Activated CD8-positive, alpha-beta T cell treated with anti-CD3 and anti-CD28 coated beads for 36 hours (primary cell): ENCODE results near the gene S100A14. TPM values are rescaled to one million over a fixed set of nuclear protein-coding genes. Genes with fewer than 3 reads are reported as not detected.

ENCODE experiments used
- ATAC-seq: fragments of 200-7000 bp; cut with Tn5 transposase; one replicate; pipeline ENCODE4 v1.10.0; 2021; ENCODE audit warnings: mild to moderate bottlenecking, moderate library complexity
- CTCF ChIA-PET: fragments of 350-600 bp; sonication (Branson Sonifier 250); formaldehyde crosslinking; loops from one replicate; lab custom pipeline; 2021; ENCODE audit warnings: antibody characterized with exemption; lab: Charles Lee
- POLR2A ChIA-PET: fragments of 350-600 bp; sonication (Branson Sonifier 250); formaldehyde crosslinking; loops from one replicate; lab custom pipeline; 2021; ENCODE audit warnings: antibody characterized with exemption; lab: Charles Lee
- DNase-seq: peaks from one replicate; pipeline ENCODE4 v3.0.0-alpha.2; 2020
- H3K27ac Mint-ChIP-seq: one replicate; pipeline ENCODE4 v1.8.0; 2021; ENCODE audit warnings: mild to moderate bottlenecking, mixed read lengths
- H3K27me3 Mint-ChIP-seq: one replicate; pipeline ENCODE4 v1.8.0; 2021; ENCODE audit warnings: mixed read lengths
- H3K36me3 Mint-ChIP-seq: one replicate; pipeline ENCODE4 v1.8.0; 2021; ENCODE audit warnings: low read depth, mixed read lengths
- H3K4me1 Mint-ChIP-seq: one replicate; pipeline ENCODE4 v1.8.0; 2021; ENCODE audit warnings: low read depth, mixed read lengths
- H3K4me3 Mint-ChIP-seq: one replicate; pipeline ENCODE4 v1.8.0; 2021; ENCODE audit warnings: mild to moderate bottlenecking, moderate library complexity, mixed read lengths
- H3K9me3 Mint-ChIP-seq: one replicate; pipeline ENCODE4 v1.8.0; 2021; ENCODE audit warnings: mixed read lengths
- CTCF ChIP-seq: fragments of 200-600 bp; IDR thresholded peaks from one replicate; pipeline ENCODE4 v1.8.0; 2022; ENCODE audit warnings: antibody characterized with exemption, mild to moderate bottlenecking
- intact Hi-C: fragments of 100-400 bp; cut with micrococcal nuclease; formaldehyde crosslinking; loops from one replicate; pipeline ENCODE4 v1.10.0; 2022
- total RNA-seq, 2 experiments: library from RNA; stranded (reverse); gene quantifications; one replicate each; pipeline ENCODE4 v1.2.3, GENCODE V29; 2021

S100A14 gene
- total RNA-seq, 2 experiments from 2014 or later, result not detected

GRCh38 chr1:153568367-153569099 is 47.6 kb downstream of the S100A14 start:
- peak; percentile 90 for DNase-seq
- CTCF ChIA-PET, result interaction anchor here (0.7 to 7.7 kb wide), 32 partner anchors 9 to 103 kb away, joined by 3 to 191 read pairs (median 4); partner anchors contain the start of genes CHTOP, ILF2, S100A14 and S100A4
- TF ChIP-seq CTCF, result peak; percentile 99
- Mint-ChIP-seq H3K27me3 (no peaks in the 10 kb centered on the region), H3K27ac (peak overlapping the region; percentile 63), H3K4me3 (peak overlapping the region; percentile 29), H3K4me1 (peaks cover 55% of the 10 kb centered on the region), H3K9me3 (no peaks in the 10 kb centered on the region), H3K36me3 (no peaks in the 10 kb centered on the region)
- peak; percentile 32 for ATAC-seq
- POLR2A ChIA-PET, result interaction anchor here (0.8 to 6.3 kb wide), 7 partner anchors 9 to 56 kb away, joined by 3 to 80 read pairs (median 3); partner anchors contain the start of genes S100A4 and S100A6
- intact Hi-C loops, result loop anchor here (2.0 kb wide), 1 partner anchor 36 kb away; no protein-coding TSS in a partner anchor

- no peak for TF ChIP-seq CTCF
- DNase-seq (peak; percentile 86), ATAC-seq (peak; percentile 25)
- ChIA-PET POLR2A (interaction anchor here (0.8 to 6.3 kb wide), 7 partner anchors 8 to 56 kb away, joined by 3 to 80 read pairs (median 3); partner anchors contain the start of genes S100A4 and S100A6), CTCF (interaction anchor here (0.7 to 7.7 kb wide), 30 partner anchors 9 to 104 kb away, joined by 3 to 191 read pairs (median 4); partner anchors contain the start of genes CHTOP, ILF2, S100A14 and S100A4)
- Mint-ChIP-seq H3K27me3 (no peaks in the 10 kb centered on the region), H3K9me3 (no peaks in the 10 kb centered on the region), H3K27ac (peak overlapping the region; percentile 37), H3K36me3 (no peaks in the 10 kb centered on the region), H3K4me1 (peaks cover 48% of the 10 kb centered on the region), H3K4me3 (no peak overlapping the region)
- intact Hi-C loops, result loop anchor here (2.0 kb wide), 1 partner anchor 35 kb away; no protein-coding TSS in a partner anchor
Measured at GRCh38 chr1:153567621-153568366, 48.3 kb downstream of the S100A14 start.

- ChIA-PET CTCF (interaction anchor here (0.8 to 7.1 kb wide), 8 partner anchors 9 to 56 kb away, joined by 3 to 49 read pairs (median 6); partner anchors contain the start of genes S100A4 and S100A6), POLR2A (interaction anchor here (1.0 to 1.8 kb wide), 8 partner anchors 22 to 101 kb away, joined by 3 to 9 read pairs (median 6); partner anchors contain the start of genes CHTOP, S100A4, S100A5 and S100A6)
- ATAC-seq (peak; percentile 87), DNase-seq (peak; percentile 95)
- Mint-ChIP-seq H3K4me3 (no peak overlapping the region), H3K27ac (peak overlapping the region; percentile 84), H3K36me3 (no peaks in the 10 kb centered on the region), H3K9me3 (no peaks in the 10 kb centered on the region), H3K4me1 (peaks cover 38% of the 10 kb centered on the region), H3K27me3 (no peaks in the 10 kb centered on the region)
- intact Hi-C loops, result loop anchor here (1.0 kb wide), 1 partner anchor 55 kb away; no protein-coding TSS in a partner anchor
- no peak for TF ChIP-seq CTCF
Measured at GRCh38 chr1:153566414-153567371, 49.4 kb downstream of the S100A14 start.
